LNCAP (cell line): ENCODE results near the gene DAP3.

ENCODE experiments used
- CTCF ChIP-seq: fragments of 450-650 bp; IDR thresholded peaks from 2 replicates; pipeline ENCODE4 v1.5.1; 2017; ENCODE audit warnings: mild to moderate bottlenecking

The DAP3 gene

GRCh38 chr1:155649676-155650075 is 39.2 kb upstream of the DAP3 start:
- TF ChIP-seq CTCF, result no peak

DNA sequence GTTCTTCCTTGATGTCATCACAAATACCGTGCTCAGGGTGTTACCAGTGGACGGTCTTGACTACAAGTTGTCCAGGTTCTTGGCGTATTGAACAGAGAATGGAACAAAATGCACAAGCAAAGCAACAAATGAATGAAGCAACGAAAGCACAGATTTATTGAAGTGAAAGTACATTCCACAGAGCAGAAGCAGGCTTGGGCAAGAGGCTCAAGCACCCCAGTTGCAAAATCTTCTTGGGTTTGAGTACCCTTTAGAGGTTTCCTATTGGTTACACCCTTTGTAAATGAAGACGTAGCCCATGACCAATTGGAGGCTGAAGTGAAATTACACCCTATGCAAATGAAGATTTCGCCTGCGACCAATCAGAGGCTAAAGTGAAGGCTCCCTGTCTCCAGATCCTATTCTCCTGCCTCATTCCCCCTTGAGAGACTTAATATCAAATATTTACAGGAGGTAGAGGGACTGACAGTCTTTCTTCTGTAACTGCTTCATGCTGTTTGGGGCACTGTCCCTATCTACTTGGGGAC is 38.6 kb upstream of the DAP3 start:
- no peak for TF ChIP-seq CTCF

GRCh38 chr1:155651861-155652661 is 36.8 kb upstream of the DAP3 start:
- no peak for TF ChIP-seq CTCF

DNA sequence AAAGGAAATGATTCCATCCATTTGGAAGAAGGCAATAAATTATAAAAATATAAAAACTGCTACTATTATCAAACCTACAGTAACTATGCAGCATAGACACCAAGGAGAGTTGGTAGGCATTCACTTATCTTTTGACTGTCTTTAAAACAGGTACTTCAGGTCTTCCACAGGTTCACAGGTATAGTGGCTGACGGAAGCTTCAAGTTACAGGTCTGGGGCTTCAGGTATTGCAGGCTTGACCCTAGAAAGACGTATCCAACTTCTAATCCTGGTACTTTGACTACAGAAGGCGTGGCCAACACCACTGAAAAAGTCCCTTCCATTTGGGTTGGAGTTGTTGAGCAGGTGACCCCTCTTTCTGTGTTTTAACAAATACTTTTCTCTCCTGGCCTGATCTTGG is 35.9 kb upstream of the DAP3 start:
- TF ChIP-seq CTCF, result no peak

- no peak for TF ChIP-seq CTCF
These were observed 31.4 kb upstream of the DAP3 start for GRCh38 chr1:155657463-155657862.

DNA sequence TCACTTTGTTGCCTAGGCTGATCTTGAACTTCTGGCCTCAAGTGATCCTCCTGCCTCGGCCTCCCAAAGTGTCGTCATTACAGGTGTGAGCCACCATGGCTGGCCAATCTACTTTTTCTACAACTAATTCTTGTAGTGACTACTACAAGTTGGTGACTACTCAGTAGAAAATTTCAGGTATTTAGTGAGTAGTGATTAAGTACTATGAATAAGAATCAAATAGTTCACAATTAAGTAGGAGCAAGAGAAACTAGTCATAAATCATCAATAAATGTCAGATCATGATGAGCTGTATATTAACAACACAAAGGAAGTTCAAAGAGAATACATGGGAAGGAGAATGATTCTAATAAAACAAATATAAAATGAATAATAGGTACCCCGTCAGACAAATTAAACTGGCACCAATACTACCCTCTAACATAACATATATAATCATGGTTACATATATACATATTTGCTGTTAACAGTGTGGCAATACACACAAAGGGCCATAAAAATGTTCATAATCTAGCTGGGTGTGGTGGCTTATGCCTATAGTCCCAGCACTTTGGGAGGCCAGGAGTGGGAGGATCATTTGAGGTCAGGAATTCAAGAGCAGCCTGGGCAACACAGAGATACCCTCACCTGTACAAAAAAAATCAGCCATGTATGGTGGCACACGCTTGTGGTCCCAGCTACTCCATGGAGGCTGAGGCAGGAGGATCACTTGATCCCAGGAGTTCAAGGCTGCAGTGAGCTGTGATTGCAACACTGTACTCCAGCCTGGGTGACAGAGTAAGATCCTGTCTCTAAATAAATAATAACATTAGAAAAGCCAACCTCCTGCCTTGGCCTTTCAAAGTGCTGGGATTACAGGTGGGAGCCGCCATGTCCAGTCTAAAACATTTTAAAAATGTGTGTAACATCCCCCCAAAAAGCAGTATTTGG is 19.4 kb upstream of the DAP3 start:
- TF ChIP-seq CTCF, result no peak

GRCh38 chr1:155671750-155672149 is 17.1 kb upstream of the DAP3 start:
- TF ChIP-seq CTCF, result no peak
